Mucosa of descending colon (tissue), 3 donors: ENCODE data around the gene RAB6B. TPM values are rescaled to one million over a fixed set of nuclear protein-coding genes. Genes with fewer than 3 reads are reported as not detected.

Source experiments
- ATAC-seq: fragments of 200-7000 bp; cut with Tn5 transposase; one replicate; pipeline ENCODE4 v1.9.1; 2020; ENCODE audit warnings: mild to moderate bottlenecking, moderate library complexity
- DNase-seq, 3 donors: peaks; one replicate each; pipeline ENCODE4 v3.0.0-alpha.2; 2020
- H3K36me3 ChIP-seq: fragments of 200-600 bp; one replicate; pipeline ENCODE4 v1.8.0; 2021; ENCODE audit warnings: low read depth, mild to moderate bottlenecking
- H3K4me1 ChIP-seq: fragments of 200-600 bp; one replicate; pipeline ENCODE4 v1.8.0; 2021; ENCODE audit warnings: low read depth, mild to moderate bottlenecking
- H3K4me3 ChIP-seq: fragments of 200-600 bp; one replicate; pipeline ENCODE4 v1.8.0; 2021; ENCODE audit warnings: mild to moderate bottlenecking
- H3K9me3 ChIP-seq: fragments of 200-600 bp; one replicate; pipeline ENCODE4 v1.8.0; 2021; ENCODE audit warnings: mild to moderate bottlenecking
- intact Hi-C, 2 donors: fragments of 100-400 bp; cut with DNase I in 1 of 2; cut with micrococcal nuclease in 1 of 2; formaldehyde crosslinking; loops; one replicate each; pipeline versions ENCODE4 v1.11.0 to v1.11.1; 2022; cut with DNase I, micrococcal nuclease
- total RNA-seq, 3 donors: library from RNA; stranded (reverse); fragmentation: NEBNext Ultra II Directional in 2 of 3; extraction: Animal tissue kit (Norgen Biotek cat#: 25700) in 2 of 3; gene quantifications; one replicate each; pipeline versions ENCODE4 v1.2.1 to v1.2.4, GENCODE V29; 2021 to 2023
- TF ChIP-seq, protein P1 (sequence below): fragments of 200-600 bp; IDR thresholded peaks from one replicate; pipeline ENCODE4 v1.8.0; 2022; ENCODE audit warnings: antibody characterized with exemption, mild to moderate bottlenecking
- donor health status: DM: no; HTN: no; CAD: no; lungs with moderate emphysema.
- donor health status: DM: no; HTN: no; CAD: no.
- donor health status: DM: no; HTN: yes; CAD: no.

The RAB6B gene
- total RNA-seq, 3 donors from 2014 or later = 4.1 to 11.6 (median 4.8) TPM

DNA sequence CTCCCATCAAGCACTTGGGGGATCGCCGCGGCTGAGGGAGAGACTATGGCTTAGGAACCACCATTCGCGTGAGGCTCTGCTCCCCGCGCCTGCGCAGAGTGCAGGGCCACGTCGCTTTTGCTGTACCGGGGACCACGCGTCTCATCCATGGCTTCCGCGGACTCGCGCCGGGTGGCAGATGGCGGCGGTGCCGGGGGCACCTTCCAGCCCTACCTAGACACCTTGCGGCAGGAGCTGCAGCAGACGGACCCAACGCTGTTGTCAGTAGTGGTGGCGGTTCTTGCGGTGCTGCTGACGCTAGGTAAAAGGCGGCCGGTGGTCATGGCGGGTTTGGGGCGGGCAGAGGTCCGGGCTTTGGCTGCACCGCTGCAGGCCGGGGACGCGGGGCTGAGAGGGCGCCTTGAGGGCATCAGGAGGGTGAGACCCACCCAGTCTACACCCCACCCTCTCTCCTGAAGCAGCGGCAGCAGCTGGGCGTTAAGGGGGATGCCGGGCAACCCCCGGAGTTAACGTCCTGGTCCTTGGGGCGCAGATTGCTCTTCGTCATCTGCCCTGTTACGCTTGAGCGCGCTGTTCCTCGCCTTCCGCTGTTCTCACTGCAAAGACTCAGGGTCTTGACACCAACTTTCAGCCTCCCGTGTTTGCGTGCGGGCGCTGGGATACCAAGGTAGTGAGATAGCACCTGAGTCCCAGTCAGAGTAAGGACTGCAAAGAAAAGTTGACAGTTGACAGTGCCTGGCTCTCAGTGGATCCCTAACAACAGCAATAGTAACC is 89.8 kb downstream of the RAB6B start, which contains the start of gene SRPRB:
SRPRB (plus strand) TSS at position 114 of the 774 bp plus-strand sequence; CDS start at position 148, 34 bp downstream.
- Histone ChIP-seq H3K9me3 (no peaks in the 10 kb centered on the region), H3K4me3 (peak within 1 kb of the TSS; percentile 79), H3K4me1 (no peaks in the 10 kb centered on the region), H3K36me3 (no peaks in the 10 kb centered on the region)
- ATAC-seq (peak; percentile 100), DNase-seq (peak; percentile 95 to 96 (median 95))
- TF ChIP-seq, protein P1, sequence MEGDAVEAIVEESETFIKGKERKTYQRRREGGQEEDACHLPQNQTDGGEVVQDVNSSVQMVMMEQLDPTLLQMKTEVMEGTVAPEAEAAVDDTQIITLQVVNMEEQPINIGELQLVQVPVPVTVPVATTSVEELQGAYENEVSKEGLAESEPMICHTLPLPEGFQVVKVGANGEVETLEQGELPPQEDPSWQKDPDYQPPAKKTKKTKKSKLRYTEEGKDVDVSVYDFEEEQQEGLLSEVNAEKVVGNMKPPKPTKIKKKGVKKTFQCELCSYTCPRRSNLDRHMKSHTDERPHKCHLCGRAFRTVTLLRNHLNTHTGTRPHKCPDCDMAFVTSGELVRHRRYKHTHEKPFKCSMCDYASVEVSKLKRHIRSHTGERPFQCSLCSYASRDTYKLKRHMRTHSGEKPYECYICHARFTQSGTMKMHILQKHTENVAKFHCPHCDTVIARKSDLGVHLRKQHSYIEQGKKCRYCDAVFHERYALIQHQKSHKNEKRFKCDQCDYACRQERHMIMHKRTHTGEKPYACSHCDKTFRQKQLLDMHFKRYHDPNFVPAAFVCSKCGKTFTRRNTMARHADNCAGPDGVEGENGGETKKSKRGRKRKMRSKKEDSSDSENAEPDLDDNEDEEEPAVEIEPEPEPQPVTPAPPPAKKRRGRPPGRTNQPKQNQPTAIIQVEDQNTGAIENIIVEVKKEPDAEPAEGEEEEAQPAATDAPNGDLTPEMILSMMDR = no peak
- intact Hi-C loops = no loop called here

DNA sequence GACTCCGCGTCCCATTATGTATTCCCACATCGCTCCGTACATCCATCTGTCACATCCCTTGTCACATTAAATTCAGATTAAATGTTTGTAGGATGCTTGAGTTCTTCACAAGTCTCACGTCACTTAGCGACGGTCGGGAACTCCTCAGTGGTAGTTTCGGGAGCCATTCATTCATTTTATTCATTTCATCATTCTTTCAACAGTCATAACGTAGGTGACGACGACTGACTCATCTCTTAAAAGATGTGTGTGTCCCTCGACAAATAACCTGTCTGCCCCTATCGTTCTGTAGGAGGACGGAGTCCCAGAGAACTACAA is 90.3 kb downstream of the RAB6B start:
- Histone ChIP-seq H3K9me3 (no peaks in the 10 kb centered on the region), H3K36me3 (no peaks in the 10 kb centered on the region), H3K4me3 (no peak overlapping the region), H3K4me1 (no peaks in the 10 kb centered on the region)
- TF ChIP-seq, protein P1 = no peak
- ATAC-seq (no peak), DNase-seq (no peak)
- intact Hi-C loops = no loop called here

DNA sequence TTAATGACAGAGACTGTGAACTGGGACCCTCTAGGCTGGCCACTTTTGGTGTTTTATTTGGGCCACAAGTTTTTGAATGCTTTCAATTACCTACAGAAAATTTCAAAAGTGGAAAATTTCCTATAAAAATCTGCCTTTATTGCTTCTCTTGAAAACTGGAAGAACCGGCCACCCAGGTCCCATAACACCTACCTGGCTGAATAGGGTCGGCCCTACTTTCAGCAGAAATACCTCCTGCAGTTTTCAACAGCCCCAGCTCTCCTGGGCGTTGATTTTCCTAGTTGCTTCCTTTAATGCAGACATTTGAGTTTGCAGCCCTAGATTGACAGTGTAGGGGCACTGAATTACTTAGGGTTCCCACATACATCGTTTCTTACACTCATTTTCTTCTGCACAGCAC is 90.8 kb downstream of the RAB6B start:
- Histone ChIP-seq H3K36me3 (no peaks in the 10 kb centered on the region), H3K4me3 (no peak overlapping the region), H3K4me1 (no peaks in the 10 kb centered on the region), H3K9me3 (no peaks in the 10 kb centered on the region)
- no peak for DNase-seq
- no peak for ATAC-seq
- TF ChIP-seq, protein P1 = no peak
- intact Hi-C loops = no loop called here

DNA sequence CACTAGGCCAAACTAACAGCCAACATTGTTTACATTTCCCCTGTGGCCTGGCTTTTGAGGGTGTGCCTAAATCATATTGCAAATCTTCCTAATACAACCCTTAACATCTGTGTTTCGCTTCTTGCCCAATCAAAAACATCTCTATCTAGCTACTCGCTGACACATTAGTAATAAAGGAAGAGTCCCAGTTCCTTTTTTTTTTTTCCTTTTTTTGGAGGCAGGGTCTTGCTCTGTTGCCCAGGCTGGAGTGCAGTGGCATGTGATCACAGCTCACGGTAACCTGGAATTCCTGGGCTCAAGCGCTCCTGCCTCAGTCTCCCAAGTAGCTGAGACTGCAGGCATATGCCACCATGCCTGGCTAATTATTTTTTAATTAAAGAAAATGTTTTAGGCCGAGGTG is 92.2 kb downstream of the RAB6B start:
- TF ChIP-seq, protein P1 = no peak
- H3K9me3 ChIP-seq = no peaks in the 10 kb centered on the region
- DNase-seq (no peak), ATAC-seq (no peak)
- no peaks in the 10 kb centered on the region for H3K4me1 ChIP-seq
- no peaks in the 10 kb centered on the region for H3K36me3 ChIP-seq
- H3K4me3 ChIP-seq = no peak overlapping the region
- intact Hi-C loops = no loop called here

DNA sequence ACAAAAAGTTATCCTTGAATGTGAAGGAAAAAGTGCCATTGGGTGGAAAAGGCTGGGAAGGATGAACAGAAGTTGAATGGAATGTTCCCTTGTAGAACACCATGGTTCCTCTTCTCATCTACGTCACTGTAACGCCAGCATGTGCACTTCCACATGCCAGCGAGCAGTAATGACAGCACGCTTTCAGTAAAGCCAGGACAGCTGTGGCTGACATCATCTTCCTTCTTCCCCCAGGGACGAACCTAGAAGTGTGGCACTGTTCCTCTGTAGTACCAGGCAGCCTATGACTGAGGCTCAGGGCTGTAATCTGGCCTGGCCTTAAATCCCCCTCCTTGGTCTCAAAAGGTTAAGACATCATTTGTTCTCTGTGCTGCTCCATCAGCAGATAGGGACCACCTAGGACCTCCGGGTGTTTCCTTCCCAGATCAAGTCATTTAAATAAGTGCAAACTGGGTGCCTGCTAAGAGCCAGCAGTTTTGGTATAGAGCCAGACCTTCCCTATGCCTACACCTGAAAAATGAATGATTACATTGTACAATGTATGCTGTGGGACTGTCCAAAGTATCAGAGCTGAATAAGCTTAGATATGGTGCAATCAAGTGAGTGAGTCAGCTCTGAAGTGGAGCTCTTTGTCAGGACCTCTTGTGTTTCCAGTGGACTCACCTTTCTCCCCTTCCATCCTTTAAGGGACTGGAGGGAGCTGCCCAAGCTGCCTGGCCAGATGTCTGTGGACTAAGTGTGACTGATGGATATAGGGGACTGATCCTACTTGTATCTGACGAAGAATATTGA is 95.7 kb downstream of the RAB6B start:
- Histone ChIP-seq H3K4me3 (no peak overlapping the region), H3K36me3 (no peaks in the 10 kb centered on the region), H3K9me3 (no peaks in the 10 kb centered on the region), H3K4me1 (no peaks in the 10 kb centered on the region)
- DNase-seq = no peak
- peak; percentile 33 for ATAC-seq
- TF ChIP-seq, protein P1 = no peak
- intact Hi-C loops = no loop called here
